Epithelial cell of esophagus (primary cell): ENCODE data around the gene NHLRC2.

Source experiments
- DNase-seq: peaks from one replicate; pipeline ENCODE4 v3.0.0; 2010; ENCODE audit warnings: low read depth
- H3K4me3 ChIP-seq: 2 replicates; pipeline ENCODE4 v1.5.1; 2011; ENCODE audit warnings: mild to moderate bottlenecking, low read length, control low read depth
- TF ChIP-seq, protein P1 (sequence below): IDR thresholded peaks from 2 replicates; pipeline ENCODE4 v1.5.1; 2011; ENCODE audit warnings: low read depth, mild to moderate bottlenecking, low read length, control low read depth, inconsistent platforms; ENCODE audit not compliant: insufficient read depth; ENCODE audit errors: missing control alignments

Gene NHLRC2

DNA sequence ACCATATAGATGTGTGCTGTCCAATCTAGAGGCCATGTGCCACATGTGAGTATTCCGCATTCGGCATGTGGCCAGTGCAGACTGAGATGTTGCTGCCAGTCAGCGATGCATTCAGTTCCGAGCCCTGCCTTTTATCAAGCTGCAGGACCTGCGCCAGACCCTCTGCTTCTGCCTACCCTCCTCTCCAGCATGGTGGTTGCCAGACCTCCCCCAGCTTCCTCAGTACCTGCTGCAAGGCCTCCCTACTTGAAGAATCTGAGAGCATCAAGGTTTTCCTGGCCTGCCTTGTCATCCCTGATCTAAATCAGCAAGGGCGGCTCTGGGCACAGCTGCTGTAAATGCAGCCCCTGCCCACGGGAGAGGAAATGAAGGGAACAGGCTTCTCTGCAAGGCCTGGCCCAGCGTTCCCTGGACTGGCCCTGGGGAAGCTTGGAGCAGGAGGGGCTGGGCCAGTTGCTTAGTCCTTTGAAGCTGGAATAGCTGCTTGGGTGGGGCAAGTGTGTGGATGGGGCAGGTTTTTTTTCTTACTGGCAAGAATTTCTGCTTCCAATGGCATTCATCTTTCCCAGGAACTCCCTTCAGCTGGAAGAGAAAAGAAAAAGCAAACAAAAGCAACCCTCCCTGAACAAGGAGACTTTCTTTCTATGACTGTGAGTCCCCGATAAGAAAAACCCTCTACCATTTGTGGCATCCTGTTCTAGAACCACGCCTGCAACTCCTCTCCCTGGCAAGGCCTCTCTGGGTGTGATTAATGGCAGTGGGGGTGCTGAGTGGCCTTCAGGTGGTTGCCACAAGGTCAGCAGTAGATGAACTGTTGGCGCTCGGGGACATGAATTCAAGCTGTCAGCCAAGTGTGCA, 93.0 kb downstream of the NHLRC2 start:
- no peak overlapping the region for H3K4me3 ChIP-seq
- TF ChIP-seq, protein P1, sequence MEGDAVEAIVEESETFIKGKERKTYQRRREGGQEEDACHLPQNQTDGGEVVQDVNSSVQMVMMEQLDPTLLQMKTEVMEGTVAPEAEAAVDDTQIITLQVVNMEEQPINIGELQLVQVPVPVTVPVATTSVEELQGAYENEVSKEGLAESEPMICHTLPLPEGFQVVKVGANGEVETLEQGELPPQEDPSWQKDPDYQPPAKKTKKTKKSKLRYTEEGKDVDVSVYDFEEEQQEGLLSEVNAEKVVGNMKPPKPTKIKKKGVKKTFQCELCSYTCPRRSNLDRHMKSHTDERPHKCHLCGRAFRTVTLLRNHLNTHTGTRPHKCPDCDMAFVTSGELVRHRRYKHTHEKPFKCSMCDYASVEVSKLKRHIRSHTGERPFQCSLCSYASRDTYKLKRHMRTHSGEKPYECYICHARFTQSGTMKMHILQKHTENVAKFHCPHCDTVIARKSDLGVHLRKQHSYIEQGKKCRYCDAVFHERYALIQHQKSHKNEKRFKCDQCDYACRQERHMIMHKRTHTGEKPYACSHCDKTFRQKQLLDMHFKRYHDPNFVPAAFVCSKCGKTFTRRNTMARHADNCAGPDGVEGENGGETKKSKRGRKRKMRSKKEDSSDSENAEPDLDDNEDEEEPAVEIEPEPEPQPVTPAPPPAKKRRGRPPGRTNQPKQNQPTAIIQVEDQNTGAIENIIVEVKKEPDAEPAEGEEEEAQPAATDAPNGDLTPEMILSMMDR = no peak
- no peak for DNase-seq

DNA sequence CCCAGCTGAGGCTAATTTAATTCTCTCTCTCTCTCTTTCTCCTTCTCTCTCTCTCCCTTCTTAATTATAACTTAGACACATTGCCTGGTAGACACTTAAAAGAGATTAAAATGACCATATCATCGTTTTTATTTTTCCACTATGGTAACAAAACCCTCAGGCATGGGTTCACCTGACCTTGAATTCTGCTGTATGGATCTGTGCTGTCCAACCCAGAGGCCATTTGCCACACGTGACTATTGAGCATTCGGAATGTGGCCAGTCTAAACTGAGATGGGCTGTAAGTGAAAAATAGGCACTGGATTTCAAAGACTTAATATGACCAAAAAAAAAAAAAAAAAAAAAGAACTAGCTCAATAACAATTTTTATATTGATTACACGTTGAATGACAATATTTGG, 93.6 kb downstream of the NHLRC2 start:
- TF ChIP-seq, protein P1 = no peak
- H3K4me3 ChIP-seq = no peak overlapping the region
- no peak for DNase-seq

- TF ChIP-seq, protein P1 = no peak
- no peak for DNase-seq
- no peak overlapping the region for H3K4me3 ChIP-seq
These were observed 95.8 kb downstream of the NHLRC2 start for GRCh38 chr10:113950268-113950667.

DNA sequence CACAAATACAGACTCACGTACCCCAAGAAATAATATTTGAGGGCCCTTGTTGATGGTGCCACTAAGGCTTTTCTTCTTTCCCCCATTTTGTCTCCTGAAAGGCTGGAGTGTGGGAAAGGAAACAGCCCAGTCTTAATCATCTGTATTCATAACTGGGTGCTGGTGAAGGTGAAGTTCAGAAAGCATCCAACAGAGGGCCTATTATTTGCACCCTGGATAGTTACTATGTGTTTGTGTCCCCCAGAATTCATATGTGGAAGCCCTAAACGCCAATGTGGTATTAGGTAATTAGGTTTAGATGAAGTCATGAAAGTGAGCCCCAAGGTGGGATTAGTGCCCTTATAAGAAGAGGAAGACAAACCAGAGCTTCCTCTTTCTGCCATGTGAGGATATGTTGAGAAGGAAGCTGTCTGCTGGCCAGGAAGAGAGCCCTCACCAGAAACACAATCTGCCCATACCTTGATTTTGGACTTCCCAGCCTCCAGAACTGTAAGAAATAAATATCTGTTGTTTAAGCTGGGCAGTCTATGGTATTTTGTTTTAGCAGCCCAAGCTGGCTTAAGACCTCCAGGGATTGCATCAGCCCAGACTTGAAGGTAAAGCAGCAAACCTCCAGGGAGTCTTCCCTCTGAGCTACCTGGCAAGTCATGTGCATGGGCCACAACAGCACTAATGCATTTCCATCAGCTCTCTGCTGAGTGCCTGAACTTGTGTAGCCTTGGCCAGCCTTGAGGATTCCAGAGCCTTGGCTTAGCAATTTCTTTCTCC, 99.2 kb downstream of the NHLRC2 start:
- H3K4me3 ChIP-seq = no peak overlapping the region
- no peak for DNase-seq
- TF ChIP-seq, protein P1 = no peak

- DNase-seq = no peak
- H3K4me3 ChIP-seq = no peak overlapping the region
- TF ChIP-seq, protein P1 = no peak
These were observed 99.9 kb downstream of the NHLRC2 start for GRCh38 chr10:113954409-113954808.

GRCh38 chr10:113957013-113957412, 102.6 kb downstream of the NHLRC2 start:
- no peak overlapping the region for H3K4me3 ChIP-seq
- DNase-seq = peak; percentile 44
- TF ChIP-seq, protein P1 = no peak
